Tibial artery (tissue), 4 donors: ENCODE measurements around the gene HKDC1.
"Not testable (repeated sequence)": the region's sequence is repeated elsewhere in the genome, so short reads cannot be mapped to it uniquely, and the experiment has no call there.

Experiments used
- DNase-seq, 2 donors: peaks; one replicate each; pipeline ENCODE4 v3.0.0-alpha.2; 2019
- H3K27ac ChIP-seq, 2 donors: fragments of 200-600 bp; sonication (generic) in 1 of 2; 1 replicate in 1 of 2; 2 replicates in 1 of 2; pipeline ENCODE4 v1.5.1; 2018 to 2019; ENCODE audit warnings: mild to moderate bottlenecking in 1 of 2
- H3K27me3 ChIP-seq, 2 donors: fragments of 200-600 bp; sonication (generic) in 1 of 2; one replicate each; pipeline versions ENCODE4 v1.5.1 to v1.6.0; 2016 to 2019
- H3K36me3 ChIP-seq, 3 donors: fragments of 200-600 bp; sonication (generic) in 2 of 3; one replicate each; pipeline ENCODE4 v1.5.1; 2016 to 2019; ENCODE audit warnings: mild to moderate bottlenecking in 2 of 3
- H3K4me1 ChIP-seq, 4 donors: fragments of 200-600 bp; sonication (generic) in 2 of 4; 1 replicate in 3 of 4; 2 replicates in 1 of 4; pipeline ENCODE4 v1.5.1; 2016 to 2019
- H3K4me3 ChIP-seq, 2 donors: fragments of 200-600 bp; sonication (generic) in 1 of 2; 1 replicate in 1 of 2; 2 replicates in 1 of 2; pipeline ENCODE4 v1.5.1; 2018 to 2019; ENCODE audit warnings: mild to moderate bottlenecking in 2 of 2
- H3K9me3 ChIP-seq, 3 donors: fragments of 200-600 bp; sonication (generic) in 1 of 3; one replicate each; pipeline ENCODE4 v1.5.1; 2016 to 2019
- intact Hi-C: fragments of 100-400 bp; cut with DNase I; formaldehyde crosslinking; loops from one replicate; pipeline ENCODE4 v1.15.0; 2023; ENCODE audit warnings: low total_unique reads
- TF ChIP-seq, protein P1 (sequence below), 2 experiments: fragments of 200-600 bp in 1 of 2; fragments of 450-650 bp in 1 of 2; IDR thresholded peaks; one replicate each; pipeline ENCODE4 v1.5.1; 2017 to 2019; ENCODE audit warnings: antibody characterized with exemption in 2 of 2, mild to moderate bottlenecking in 1 of 2, moderate library complexity in 1 of 2

HKDC1 gene

GRCh38 chr10:69295027-69295636 is 75.0 kb downstream of the HKDC1 start:
- intact Hi-C loops: no loop called here
- H3K36me3 ChIP-seq: no peaks in the 10 kb centered on the region
- DNase-seq: no peak
- H3K4me3 ChIP-seq: no peak overlapping the region
- TF ChIP-seq, protein P1, sequence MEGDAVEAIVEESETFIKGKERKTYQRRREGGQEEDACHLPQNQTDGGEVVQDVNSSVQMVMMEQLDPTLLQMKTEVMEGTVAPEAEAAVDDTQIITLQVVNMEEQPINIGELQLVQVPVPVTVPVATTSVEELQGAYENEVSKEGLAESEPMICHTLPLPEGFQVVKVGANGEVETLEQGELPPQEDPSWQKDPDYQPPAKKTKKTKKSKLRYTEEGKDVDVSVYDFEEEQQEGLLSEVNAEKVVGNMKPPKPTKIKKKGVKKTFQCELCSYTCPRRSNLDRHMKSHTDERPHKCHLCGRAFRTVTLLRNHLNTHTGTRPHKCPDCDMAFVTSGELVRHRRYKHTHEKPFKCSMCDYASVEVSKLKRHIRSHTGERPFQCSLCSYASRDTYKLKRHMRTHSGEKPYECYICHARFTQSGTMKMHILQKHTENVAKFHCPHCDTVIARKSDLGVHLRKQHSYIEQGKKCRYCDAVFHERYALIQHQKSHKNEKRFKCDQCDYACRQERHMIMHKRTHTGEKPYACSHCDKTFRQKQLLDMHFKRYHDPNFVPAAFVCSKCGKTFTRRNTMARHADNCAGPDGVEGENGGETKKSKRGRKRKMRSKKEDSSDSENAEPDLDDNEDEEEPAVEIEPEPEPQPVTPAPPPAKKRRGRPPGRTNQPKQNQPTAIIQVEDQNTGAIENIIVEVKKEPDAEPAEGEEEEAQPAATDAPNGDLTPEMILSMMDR (IDR thresholded peaks at IDR 0.05): no peak
- no peaks in the 10 kb centered on the region for H3K4me1 ChIP-seq
- no peaks in the 10 kb centered on the region for H3K9me3 ChIP-seq
- H3K27ac ChIP-seq: no peak overlapping the region
- H3K27me3 ChIP-seq: no peaks in the 10 kb centered on the region

DNA sequence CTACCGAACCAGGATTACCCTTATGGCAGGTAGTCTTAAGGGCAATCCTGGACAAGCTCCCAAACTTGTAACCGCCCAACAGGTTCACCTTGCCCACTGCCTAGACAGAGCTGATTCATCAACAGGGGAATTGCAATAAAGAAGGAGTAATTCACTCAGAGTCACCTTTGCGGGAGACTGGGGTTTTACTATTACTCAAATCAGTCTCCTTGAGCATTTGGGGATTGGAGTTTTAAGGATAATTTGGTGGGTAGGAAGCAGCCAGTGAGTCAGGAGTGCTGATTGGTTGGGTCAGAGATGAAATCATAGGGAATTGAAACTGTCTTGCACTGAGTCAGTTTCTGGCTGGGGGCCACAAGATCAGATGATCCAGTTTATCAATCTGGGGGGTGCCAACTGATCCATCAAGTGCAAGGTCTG is 83.5 kb downstream of the HKDC1 start:
- TF ChIP-seq, protein P1 (IDR thresholded peaks at IDR 0.05): no peak
- H3K9me3 ChIP-seq: no peaks in the 10 kb centered on the region
- DNase-seq: no peak
- no peak overlapping the region for H3K4me3 ChIP-seq
- H3K27ac ChIP-seq: no peak overlapping the region
- intact Hi-C loops: no loop called here
- no peaks in the 10 kb centered on the region for H3K36me3 ChIP-seq
- no peaks in the 10 kb centered on the region for H3K4me1 ChIP-seq
- no peaks in the 10 kb centered on the region for H3K27me3 ChIP-seq

GRCh38 chr10:69306421-69306820 is 86.3 kb downstream of the HKDC1 start:
- Histone ChIP-seq H3K4me3 (no peak overlapping the region), H3K36me3 (no peaks in the 10 kb centered on the region), H3K9me3 (no peaks in the 10 kb centered on the region), H3K27ac (no peak overlapping the region), H3K27me3 (no peaks in the 10 kb centered on the region), H3K4me1 (no peaks in the 10 kb centered on the region)
- DNase-seq: no peak
- TF ChIP-seq, protein P1 (IDR thresholded peaks at IDR 0.05): no peak
- intact Hi-C loops: no loop called here

- intact Hi-C loops: no loop called here
- no peaks in the 10 kb centered on the region for H3K36me3 ChIP-seq
- no peaks in the 10 kb centered on the region for H3K9me3 ChIP-seq
- no peaks in the 10 kb centered on the region for H3K4me1 ChIP-seq
- no peak for DNase-seq
- no peak overlapping the region for H3K27ac ChIP-seq
- TF ChIP-seq, protein P1 (IDR thresholded peaks at IDR 0.05): no peak
- H3K4me3 ChIP-seq: no peak overlapping the region
- H3K27me3 ChIP-seq: no peaks in the 10 kb centered on the region
Observed at GRCh38 chr10:69307434-69307833, 87.3 kb downstream of the HKDC1 start.

- H3K4me1 ChIP-seq, intact Hi-C loops, H3K9me3 ChIP-seq, H3K4me3 ChIP-seq, H3K36me3 ChIP-seq, H3K27me3 ChIP-seq, DNase-seq, H3K27ac ChIP-seq: not testable (repeated sequence)
Observed at GRCh38 chr10:69308304-69308703, 88.2 kb downstream of the HKDC1 start.

DNA sequence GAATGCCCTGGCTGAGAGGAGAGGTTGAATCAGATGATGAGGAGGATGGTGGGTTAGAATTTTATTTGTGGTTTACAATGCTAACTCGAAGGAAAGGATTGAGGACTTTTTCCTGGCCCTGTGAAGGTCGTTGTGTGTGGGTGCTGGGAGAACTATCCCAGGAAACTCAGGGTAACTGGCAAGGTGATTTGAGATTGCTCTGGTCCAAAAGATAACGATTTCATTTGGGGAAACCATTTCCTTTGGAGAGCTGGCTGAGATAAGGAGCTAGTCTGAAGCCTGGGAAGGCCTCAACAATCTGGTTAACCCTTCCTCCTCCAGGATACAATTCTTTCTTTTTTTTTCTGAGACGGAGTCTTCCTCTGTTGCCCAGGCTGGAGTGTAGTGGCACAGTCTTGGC is 91.2 kb downstream of the HKDC1 start:
- no peaks in the 10 kb centered on the region for H3K4me1 ChIP-seq
- no peak overlapping the region for H3K27ac ChIP-seq
- no peaks in the 10 kb centered on the region for H3K27me3 ChIP-seq
- no peak overlapping the region for H3K4me3 ChIP-seq
- no peaks in the 10 kb centered on the region for H3K36me3 ChIP-seq
- no peaks in the 10 kb centered on the region for H3K9me3 ChIP-seq
- TF ChIP-seq, protein P1 (IDR thresholded peaks at IDR 0.05): no peak
- intact Hi-C loops: no loop called here
- DNase-seq: no peak
